Subcutaneous adipose tissue (tissue), 4 donors: ENCODE data around the gene CNTNAP5. TPM values are rescaled to one million over a fixed set of nuclear protein-coding genes. Genes with fewer than 3 reads are reported as not detected.

ENCODE experiments used
- CTCF ChIP-seq: fragments of 450-650 bp; IDR thresholded peaks from one replicate; pipeline ENCODE4 v1.5.1; 2016; ENCODE audit warnings: low read depth, mild to moderate bottlenecking, control low read depth, antibody characterized with exemption, moderate library complexity
- total RNA-seq, 4 donors: library from RNA; depleted of rRNA; stranded (reverse); fragments of >200 nt; gene quantifications; one replicate each; pipeline ENCODE4 v1.1.0, GENCODE V29; 2016

CNTNAP5 gene
- total RNA-seq, 4 donors from 2014 or later = not detected

- TF ChIP-seq CTCF = no peak
These were observed 677.7 kb downstream of the CNTNAP5 start for GRCh38 chr2:124702777-124703176.

GRCh38 chr2:124704071-124704925 lies 679.2 kb downstream of the CNTNAP5 start:
- TF ChIP-seq CTCF = no peak

- no peak for TF ChIP-seq CTCF
These were observed 683.6 kb downstream of the CNTNAP5 start for GRCh38 chr2:124708661-124709060.

GRCh38 chr2:124713969-124714368 lies 688.9 kb downstream of the CNTNAP5 start:
- no peak for TF ChIP-seq CTCF

- TF ChIP-seq CTCF = no peak
These were observed 700.1 kb downstream of the CNTNAP5 start for GRCh38 chr2:124725187-124725586.

GRCh38 chr2:124740636-124741035 lies 715.5 kb downstream of the CNTNAP5 start:
- no peak for TF ChIP-seq CTCF

GRCh38 chr2:124753842-124754241 lies 728.8 kb downstream of the CNTNAP5 start:
- no peak for TF ChIP-seq CTCF
